ENCODE data around the gene RNF39.
A peak's percentile ranks its signal among the peaks of the same experiment; 100 is the strongest.

RNF39 gene

DNA sequence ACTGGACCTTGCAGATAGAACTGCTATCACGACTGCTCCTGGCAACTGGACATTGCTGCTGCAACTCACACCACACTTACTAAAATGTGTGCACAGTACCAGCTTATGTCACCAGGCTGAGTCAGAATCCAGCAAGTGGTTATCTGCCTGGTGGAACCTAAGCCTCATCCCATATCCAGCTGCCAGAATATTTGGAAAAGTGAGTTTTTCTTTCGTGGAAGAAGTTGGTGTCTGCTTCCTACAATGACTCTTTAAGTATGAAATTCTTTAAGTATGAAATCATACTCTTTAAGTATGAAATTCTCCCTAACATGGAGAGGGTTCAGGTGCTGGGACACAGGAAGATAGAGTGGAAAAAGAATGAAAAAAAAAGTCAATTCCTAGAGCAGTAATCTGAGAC, 30.9 kb downstream of the RNF39 start:
- ChIA-PET POLR2A (no interaction called here), CTCF (no interaction called here)
- no peak for TF ChIP-seq HDGF (IDR thresholded peaks at IDR 0.05; ENCODE audit: borderline replicate concordance)
- TF ChIP-seq, protein P1, sequence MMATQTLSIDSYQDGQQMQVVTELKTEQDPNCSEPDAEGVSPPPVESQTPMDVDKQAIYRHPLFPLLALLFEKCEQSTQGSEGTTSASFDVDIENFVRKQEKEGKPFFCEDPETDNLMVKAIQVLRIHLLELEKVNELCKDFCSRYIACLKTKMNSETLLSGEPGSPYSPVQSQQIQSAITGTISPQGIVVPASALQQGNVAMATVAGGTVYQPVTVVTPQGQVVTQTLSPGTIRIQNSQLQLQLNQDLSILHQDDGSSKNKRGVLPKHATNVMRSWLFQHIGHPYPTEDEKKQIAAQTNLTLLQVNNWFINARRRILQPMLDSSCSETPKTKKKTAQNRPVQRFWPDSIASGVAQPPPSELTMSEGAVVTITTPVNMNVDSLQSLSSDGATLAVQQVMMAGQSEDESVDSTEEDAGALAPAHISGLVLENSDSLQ (IDR thresholded peaks at IDR 0.05): no peak
- no peak for TF ChIP-seq FOXK2 (IDR thresholded peaks at IDR 0.05)
- TF ChIP-seq CTBP1 (IDR thresholded peaks at IDR 0.05; ENCODE audit: borderline replicate concordance): no peak
- TF ChIP-seq L3MBTL2 (conservative IDR thresholded peaks at IDR 0.05): no peak
- no peak for TF ChIP-seq TARDBP (IDR thresholded peaks at IDR 0.05)
- no peak for TF ChIP-seq FOXM1 (IDR thresholded peaks at IDR 0.05; ENCODE audit: borderline replicate concordance)
- no peak for DNase-seq (ENCODE audit: extremely low spot score)

DNA sequence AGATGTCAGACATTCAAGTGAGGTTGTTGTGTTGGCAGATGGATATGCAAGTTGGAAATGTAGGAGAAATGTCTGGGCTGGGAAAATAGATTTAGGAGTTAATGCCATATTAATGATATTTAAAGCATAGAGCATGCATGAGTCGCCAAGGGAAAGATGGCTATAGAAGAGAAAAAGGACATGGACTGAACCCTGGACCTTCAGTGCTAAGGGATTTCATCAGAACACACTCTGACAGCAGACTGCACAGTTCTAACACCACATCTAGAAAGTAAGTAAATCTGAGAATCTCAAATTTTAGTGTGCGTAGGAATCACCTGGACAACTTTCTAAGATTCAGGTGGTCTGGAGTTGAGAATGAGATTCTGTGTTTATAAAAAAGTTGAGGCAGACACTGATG, 31.8 kb downstream of the RNF39 start:
- ChIA-PET POLR2A (no interaction called here), CTCF (no interaction called here)
- DNase-seq (ENCODE audit: extremely low spot score): no peak
- TF ChIP-seq CTBP1 (IDR thresholded peaks at IDR 0.05; ENCODE audit: borderline replicate concordance): no peak
- TF ChIP-seq SP1 (IDR thresholded peaks at IDR 0.05): no peak
- no peak for TF ChIP-seq TARDBP (IDR thresholded peaks at IDR 0.05)
- TF ChIP-seq ARNT (IDR thresholded peaks at IDR 0.05): no peak

DNA sequence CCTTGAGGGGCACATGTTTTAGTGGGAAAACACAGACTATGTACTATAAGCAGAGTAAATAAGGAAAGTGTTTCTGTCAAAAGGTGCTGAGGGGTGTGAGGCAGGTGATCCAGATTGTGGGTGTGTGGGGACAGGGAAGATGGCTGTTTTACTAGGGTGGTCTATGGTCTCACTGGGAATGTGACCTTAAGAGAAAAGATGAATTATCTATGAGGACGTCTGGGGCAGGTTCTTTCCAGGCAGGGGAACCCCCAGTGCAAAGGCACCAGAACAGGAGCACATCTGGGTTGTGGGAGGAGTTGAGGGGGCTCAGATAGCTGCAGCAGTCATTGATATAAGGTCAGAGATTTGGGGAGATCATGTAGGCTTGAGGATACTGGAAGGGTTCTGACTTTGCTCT, 32.7 kb downstream of the RNF39 start:
- ChIA-PET CTCF (no interaction called here), POLR2A (no interaction called here)
- no peak for TF ChIP-seq TARDBP (IDR thresholded peaks at IDR 0.05)
- no peak for TF ChIP-seq ELF4 (IDR thresholded peaks at IDR 0.05)
- TF ChIP-seq SUZ12 (IDR thresholded peaks at IDR 0.05): no peak
- TF ChIP-seq HDGF (IDR thresholded peaks at IDR 0.05; ENCODE audit: borderline replicate concordance): no peak
- no peak for TF ChIP-seq CTBP1 (IDR thresholded peaks at IDR 0.05; ENCODE audit: borderline replicate concordance)
- TF ChIP-seq, protein P1 (IDR thresholded peaks at IDR 0.05): no peak
- no peak for TF ChIP-seq L3MBTL2 (conservative IDR thresholded peaks at IDR 0.05)
- no peak for DNase-seq (ENCODE audit: extremely low spot score)

DNA sequence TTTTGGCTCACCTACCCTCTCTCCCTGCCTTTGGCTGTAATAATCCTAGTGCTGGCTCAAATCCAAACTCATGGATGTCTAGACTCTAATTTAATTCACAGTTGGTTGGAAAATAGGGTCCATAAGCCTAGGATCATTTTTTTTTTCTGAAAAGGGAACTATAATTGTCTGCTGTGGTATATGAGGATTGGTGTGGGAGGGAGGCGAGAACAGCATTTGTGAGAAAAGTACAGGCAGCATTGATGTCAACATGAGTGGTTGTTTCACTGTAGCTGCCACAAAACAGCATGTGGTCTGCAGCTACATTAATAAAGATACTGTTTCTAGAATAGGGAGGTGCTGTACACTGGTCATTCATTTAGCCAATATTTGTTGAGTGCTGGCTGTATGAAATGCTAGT, 33.1 kb downstream of the RNF39 start:
- TF ChIP-seq SUZ12 (IDR thresholded peaks at IDR 0.05): no peak
- TF ChIP-seq L3MBTL2 (conservative IDR thresholded peaks at IDR 0.05): no peak
- no peak for TF ChIP-seq FOXK2 (IDR thresholded peaks at IDR 0.05)
- peak; percentile 16 for DNase-seq (ENCODE audit: extremely low spot score)
- POLR2A ChIA-PET: interaction anchor here (1.3 kb wide), 1 partner anchor 19 kb away, joined by 7 read pairs; the partner anchor contains the start of gene POLR1H
- CTCF ChIA-PET: no interaction called here

DNA sequence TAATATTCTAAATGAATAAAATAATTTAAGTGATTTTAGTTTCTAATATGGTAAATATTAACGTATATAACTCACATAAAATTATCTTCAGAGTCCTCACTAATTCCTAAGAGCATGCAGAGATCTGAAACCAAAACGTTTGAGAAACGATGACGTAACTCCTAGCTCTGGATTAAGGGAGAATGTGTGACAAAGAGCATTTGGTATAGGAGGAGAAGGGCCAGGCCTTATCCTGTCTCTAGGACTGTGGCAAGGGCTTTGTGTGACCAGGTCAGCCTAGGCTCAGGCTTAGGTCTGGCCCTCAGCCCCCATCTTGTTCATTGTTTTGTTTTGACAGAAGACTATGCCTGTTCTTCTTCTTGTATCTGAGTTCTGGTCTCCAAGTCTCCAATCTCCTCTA, 33.7 kb downstream of the RNF39 start:
- TF ChIP-seq TARDBP (IDR thresholded peaks at IDR 0.05) (no peak), ZNF384 (IDR thresholded peaks at IDR 0.05) (no peak), ELF4 (IDR thresholded peaks at IDR 0.05) (no peak), LEF1 (IDR thresholded peaks at IDR 0.05; ENCODE audit: borderline replicate concordance) (no peak), NFRKB (IDR thresholded peaks at IDR 0.05) (no peak), CTBP1 (IDR thresholded peaks at IDR 0.05; ENCODE audit: borderline replicate concordance) (no peak), SUZ12 (IDR thresholded peaks at IDR 0.05) (no peak), FOXK2 (IDR thresholded peaks at IDR 0.05) (no peak), HDGF (IDR thresholded peaks at IDR 0.05; ENCODE audit: borderline replicate concordance) (no peak), SP1 (IDR thresholded peaks at IDR 0.05) (no peak), BHLHE40 (IDR thresholded peaks at IDR 0.05; ENCODE audit: borderline replicate concordance) (no peak), FOXM1 (IDR thresholded peaks at IDR 0.05; ENCODE audit: borderline replicate concordance) (no peak), FOXA1 (IDR thresholded peaks at IDR 0.05) (no peak), L3MBTL2 (conservative IDR thresholded peaks at IDR 0.05) (no peak)
- TF ChIP-seq, protein P1 (IDR thresholded peaks at IDR 0.05): no peak
- CTCF ChIA-PET: no interaction called here
- POLR2A ChIA-PET: interaction anchor here (1.3 kb wide), 1 partner anchor 19 kb away, joined by 7 read pairs; the partner anchor contains the start of gene POLR1H
- no peak for DNase-seq (ENCODE audit: extremely low spot score)

DNA sequence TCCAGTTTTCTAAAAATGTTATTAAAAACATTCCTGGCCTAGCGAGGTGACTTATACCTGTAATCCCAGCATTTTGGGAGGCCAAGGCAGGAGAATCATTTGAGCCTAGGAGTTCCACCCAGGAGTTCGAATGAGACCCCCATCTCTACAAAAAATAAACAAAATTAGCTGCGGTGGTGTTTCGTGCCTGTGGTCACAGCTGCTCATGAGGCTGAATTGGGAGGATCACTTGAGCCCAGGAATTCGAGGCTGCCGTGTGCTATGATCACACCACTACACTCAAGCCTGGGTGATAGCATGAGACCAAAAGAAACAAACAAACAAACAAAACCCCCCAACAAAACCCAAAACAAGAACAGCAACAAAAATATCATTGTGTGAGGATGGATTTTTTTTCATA, 34.3 kb downstream of the RNF39 start:
- TF ChIP-seq NFRKB (IDR thresholded peaks at IDR 0.05): no peak
- ChIA-PET CTCF (no interaction called here), POLR2A (interaction anchor here (1.3 kb wide), 1 partner anchor 20 kb away, joined by 7 read pairs; the partner anchor contains the start of gene POLR1H)
- DNase-seq (ENCODE audit: extremely low spot score): no peak

DNA sequence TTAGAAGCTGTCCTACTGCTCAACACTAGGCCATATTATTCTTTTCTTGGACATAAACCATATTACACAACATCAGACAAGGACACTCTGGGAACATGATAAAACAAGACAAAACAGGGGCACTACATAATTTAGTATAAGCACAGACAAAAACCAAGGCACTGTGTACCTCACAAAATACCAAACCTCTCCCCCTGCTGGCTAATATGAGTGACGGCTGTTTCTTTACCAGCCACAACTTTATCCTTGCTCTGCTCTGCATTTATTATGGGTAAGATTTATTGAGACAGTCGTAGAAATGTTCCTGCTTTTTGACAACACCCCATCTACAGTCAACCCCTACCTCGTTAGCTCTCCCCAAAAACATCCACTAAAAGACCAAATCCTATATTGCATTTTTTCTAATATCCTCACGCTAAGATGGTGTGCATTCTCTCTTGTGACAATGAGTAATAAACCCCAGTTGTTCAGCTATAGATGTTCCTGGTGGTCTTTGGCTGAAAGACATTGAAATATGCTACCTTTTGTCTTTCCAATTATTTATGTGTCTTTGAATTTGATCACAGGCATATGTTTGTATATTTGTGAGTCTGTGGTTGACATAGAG, 38.3 kb downstream of the RNF39 start:
- CTCF ChIA-PET: interaction anchor here (0.6 to 1.0 kb wide), 3 partner anchors 10 to 60 kb away, joined by 3 to 8 read pairs (median 4); no protein-coding TSS in a partner anchor
- DNase-seq (ENCODE audit: extremely low spot score): peak; percentile 50

More for the DNA sequence above, 38.3 kb downstream of the RNF39 start:
- POLR2A ChIA-PET: interaction anchor here (3.3 kb wide), 1 partner anchor 24 kb away, joined by 12 read pairs; the partner anchor contains the start of gene POLR1H
- TF ChIP-seq, protein P1 (IDR thresholded peaks at IDR 0.05): peak; percentile 82
- TF ChIP-seq TARDBP (IDR thresholded peaks at IDR 0.05): no peak
